ENCODE measurements around the gene RNF11. TPM values are rescaled to one million over a fixed set of nuclear protein-coding genes. Genes with fewer than 3 reads are reported as not detected.
"Not testable (repeated sequence)": the region's sequence is repeated elsewhere in the genome, so short reads cannot be mapped to it uniquely, and the experiment has no call there.

The RNF11 gene
- total RNA-seq, 1 donor from 2014 or later = 53.8 TPM

DNA sequence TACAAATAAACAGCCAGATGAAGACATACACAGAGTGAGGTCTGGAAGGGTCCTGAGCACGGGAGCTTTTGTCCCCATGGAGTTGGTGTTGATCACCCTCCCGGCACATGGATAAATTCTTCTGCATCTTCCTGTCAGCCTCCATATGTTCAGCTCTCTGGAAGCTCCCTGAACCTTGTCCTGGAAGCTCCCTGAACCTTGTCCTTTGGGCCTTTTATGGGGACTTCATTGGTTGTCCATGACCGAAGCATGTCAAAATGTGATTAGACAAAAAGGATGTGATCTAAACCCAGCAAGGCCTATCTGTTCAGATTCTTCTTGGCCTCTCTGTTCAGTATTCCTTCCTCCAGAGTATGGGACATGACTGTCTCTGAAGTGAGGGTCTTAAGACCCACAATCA, 25.4 kb upstream of the RNF11 start:
- no peaks in the 10 kb centered on the region for H3K9me3 ChIP-seq (ENCODE audit: control insufficient read depth in 3 of 3, low read length in 3 of 3)
- no peaks in the 10 kb centered on the region for H3K27me3 ChIP-seq (ENCODE audit: control insufficient read depth in 3 of 3, insufficient read depth in 3 of 3, low read length in 3 of 3)
- no peaks in the 10 kb centered on the region for H3K36me3 ChIP-seq (ENCODE audit: control insufficient read depth in 3 of 3, insufficient read depth in 3 of 3, low read length in 3 of 3)
- H3K27ac ChIP-seq (ENCODE audit: low read depth, low read length) = no peak overlapping the region
- no peaks in the 10 kb centered on the region for H3K4me1 ChIP-seq (ENCODE audit: control insufficient read depth in 3 of 3, insufficient read depth in 3 of 3, low read length in 3 of 3)
- H3K4me3 ChIP-seq (ENCODE audit: low read length in 3 of 3) = no peak overlapping the region
- no peak overlapping the region for H3K9ac ChIP-seq (ENCODE audit: low read depth in 1 of 3, low read length in 3 of 3)

GRCh38 chr1:51214615-51215131, 21.4 kb upstream of the RNF11 start:
- H3K9me3 ChIP-seq (ENCODE audit: control insufficient read depth in 3 of 3, low read length in 3 of 3) = no peaks in the 10 kb centered on the region
- H3K27me3 ChIP-seq (ENCODE audit: control insufficient read depth in 3 of 3, insufficient read depth in 3 of 3, low read length in 3 of 3) = no peaks in the 10 kb centered on the region
- no peak overlapping the region for H3K4me3 ChIP-seq (ENCODE audit: low read length in 3 of 3)
- H3K4me1 ChIP-seq (ENCODE audit: control insufficient read depth in 3 of 3, insufficient read depth in 3 of 3, low read length in 3 of 3) = no peaks in the 10 kb centered on the region
- no peaks in the 10 kb centered on the region for H3K36me3 ChIP-seq (ENCODE audit: control insufficient read depth in 3 of 3, insufficient read depth in 3 of 3, low read length in 3 of 3)
- no peak overlapping the region for H3K9ac ChIP-seq (ENCODE audit: low read depth in 1 of 3, low read length in 3 of 3)
- H3K27ac ChIP-seq (ENCODE audit: low read depth, low read length) = no peak overlapping the region

DNA sequence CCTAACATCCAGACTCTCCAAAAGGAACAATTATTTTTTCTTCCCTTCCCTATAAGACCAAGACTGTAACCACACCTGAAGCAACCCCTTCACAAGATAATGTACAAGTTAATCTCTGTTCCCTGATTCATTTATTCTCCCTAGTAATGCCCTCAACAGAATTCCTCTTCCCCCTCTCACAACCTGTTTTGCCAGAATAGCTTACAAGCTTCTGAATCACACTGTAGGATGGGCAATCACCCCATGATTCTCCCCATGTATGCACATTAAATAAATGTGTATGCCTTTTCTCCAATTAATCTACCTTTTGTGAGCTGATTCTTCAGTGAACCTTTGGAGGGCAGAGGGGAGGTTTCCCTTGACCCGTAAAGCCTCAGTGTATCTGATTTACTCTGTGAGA, 20.9 kb upstream of the RNF11 start:
- Histone ChIP-seq H3K4me1 (ENCODE audit: control insufficient read depth in 3 of 3, insufficient read depth in 3 of 3, low read length in 3 of 3) (no peaks in the 10 kb centered on the region), H3K9me3 (ENCODE audit: control insufficient read depth in 3 of 3, low read length in 3 of 3) (no peaks in the 10 kb centered on the region), H3K9ac (ENCODE audit: low read depth in 1 of 3, low read length in 3 of 3) (no peak overlapping the region), H3K27ac (ENCODE audit: low read depth, low read length) (no peak overlapping the region), H3K36me3 (ENCODE audit: control insufficient read depth in 3 of 3, insufficient read depth in 3 of 3, low read length in 3 of 3) (no peaks in the 10 kb centered on the region), H3K4me3 (ENCODE audit: low read length in 3 of 3) (no peak overlapping the region), H3K27me3 (ENCODE audit: control insufficient read depth in 3 of 3, insufficient read depth in 3 of 3, low read length in 3 of 3) (no peaks in the 10 kb centered on the region)

GRCh38 chr1:51216631-51217030, 19.4 kb upstream of the RNF11 start:
- Histone ChIP-seq H3K36me3 (ENCODE audit: control insufficient read depth in 3 of 3, insufficient read depth in 3 of 3, low read length in 3 of 3) (no peaks in the 10 kb centered on the region), H3K9me3 (ENCODE audit: control insufficient read depth in 3 of 3, low read length in 3 of 3) (no peaks in the 10 kb centered on the region), H3K4me1 (ENCODE audit: control insufficient read depth in 3 of 3, insufficient read depth in 3 of 3, low read length in 3 of 3) (no peaks in the 10 kb centered on the region), H3K27me3 (ENCODE audit: control insufficient read depth in 3 of 3, insufficient read depth in 3 of 3, low read length in 3 of 3) (no peaks in the 10 kb centered on the region), H3K9ac (ENCODE audit: low read depth in 1 of 3, low read length in 3 of 3) (no peak overlapping the region), H3K4me3 (ENCODE audit: low read length in 3 of 3) (no peak overlapping the region), H3K27ac (ENCODE audit: low read depth, low read length) (no peak overlapping the region)

DNA sequence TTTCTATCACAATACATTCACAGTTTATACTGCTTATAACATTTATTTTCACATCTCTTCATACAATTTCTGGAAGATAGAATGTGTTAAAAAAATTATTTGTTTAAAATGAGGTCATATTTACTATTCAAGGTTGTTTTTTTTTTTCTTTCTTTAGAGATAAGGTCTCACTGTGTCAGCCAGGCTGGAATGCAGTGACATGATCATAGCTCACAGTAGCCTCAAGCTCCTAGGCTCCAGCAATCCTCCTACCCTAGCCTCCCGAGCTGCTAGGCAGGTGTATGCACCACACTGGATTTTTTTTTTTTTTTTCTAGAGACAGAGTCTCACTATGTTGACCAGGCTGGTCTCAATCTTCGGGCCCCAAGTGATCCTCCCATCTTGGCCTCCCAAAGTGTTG, 19.0 kb upstream of the RNF11 start:
- Histone ChIP-seq H3K4me3 (ENCODE audit: low read length in 3 of 3) (no peak overlapping the region), H3K27me3 (ENCODE audit: control insufficient read depth in 3 of 3, insufficient read depth in 3 of 3, low read length in 3 of 3) (no peaks in the 10 kb centered on the region), H3K4me1 (ENCODE audit: control insufficient read depth in 3 of 3, insufficient read depth in 3 of 3, low read length in 3 of 3) (no peaks in the 10 kb centered on the region), H3K27ac (ENCODE audit: low read depth, low read length) (no peak overlapping the region), H3K36me3 (ENCODE audit: control insufficient read depth in 3 of 3, insufficient read depth in 3 of 3, low read length in 3 of 3) (no peaks in the 10 kb centered on the region), H3K9me3 (ENCODE audit: control insufficient read depth in 3 of 3, low read length in 3 of 3) (no peaks in the 10 kb centered on the region), H3K9ac (ENCODE audit: low read depth in 1 of 3, low read length in 3 of 3) (no peak overlapping the region)

GRCh38 chr1:51218570-51218969, 17.5 kb upstream of the RNF11 start:
- Histone ChIP-seq H3K27ac (ENCODE audit: low read depth, low read length) (no peak overlapping the region), H3K9ac (ENCODE audit: low read depth in 1 of 3, low read length in 3 of 3) (no peak overlapping the region), H3K9me3 (ENCODE audit: control insufficient read depth in 3 of 3, low read length in 3 of 3) (no peaks in the 10 kb centered on the region), H3K27me3 (ENCODE audit: control insufficient read depth in 3 of 3, insufficient read depth in 3 of 3, low read length in 3 of 3) (no peaks in the 10 kb centered on the region), H3K4me1 (ENCODE audit: control insufficient read depth in 3 of 3, insufficient read depth in 3 of 3, low read length in 3 of 3) (no peaks in the 10 kb centered on the region), H3K36me3 (ENCODE audit: control insufficient read depth in 3 of 3, insufficient read depth in 3 of 3, low read length in 3 of 3) (no peaks in the 10 kb centered on the region), H3K4me3 (ENCODE audit: low read length in 3 of 3) (no peak overlapping the region)

- no peaks in the 10 kb centered on the region for H3K27me3 ChIP-seq (ENCODE audit: control insufficient read depth in 3 of 3, insufficient read depth in 3 of 3, low read length in 3 of 3)
- H3K4me3 ChIP-seq (ENCODE audit: low read length in 3 of 3) = no peak overlapping the region
- H3K27ac ChIP-seq (ENCODE audit: low read depth, low read length) = no peak overlapping the region
- no peak overlapping the region for H3K9ac ChIP-seq (ENCODE audit: low read depth in 1 of 3, low read length in 3 of 3)
- no peaks in the 10 kb centered on the region for H3K4me1 ChIP-seq (ENCODE audit: control insufficient read depth in 3 of 3, insufficient read depth in 3 of 3, low read length in 3 of 3)
- H3K36me3 ChIP-seq (ENCODE audit: control insufficient read depth in 3 of 3, insufficient read depth in 3 of 3, low read length in 3 of 3) = no peaks in the 10 kb centered on the region
- no peaks in the 10 kb centered on the region for H3K9me3 ChIP-seq (ENCODE audit: control insufficient read depth in 3 of 3, low read length in 3 of 3)
Measured at GRCh38 chr1:51219022-51219421, 17.1 kb upstream of the RNF11 start.

DNA sequence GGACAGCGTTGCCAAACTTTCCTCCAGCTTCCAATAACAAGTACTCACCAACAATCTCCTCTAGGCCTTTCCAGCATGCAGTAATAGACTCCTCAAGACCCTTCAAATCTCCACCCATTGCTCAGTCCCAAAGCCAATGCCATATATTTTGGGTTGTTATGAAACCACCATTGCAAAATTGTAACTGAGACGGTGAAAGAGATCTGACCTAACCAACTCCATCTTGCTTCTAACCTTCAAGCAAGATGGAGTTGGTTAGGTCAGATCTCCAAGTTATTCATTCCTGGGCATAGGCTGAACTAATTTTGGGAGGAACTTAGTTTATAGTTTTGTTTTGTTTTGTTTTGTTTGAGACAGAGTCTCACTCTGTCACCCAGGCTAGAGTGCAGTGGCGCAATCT, 14.5 kb upstream of the RNF11 start:
- not testable (repeated sequence) for H3K27ac ChIP-seq (ENCODE audit: low read depth, low read length); H3K9me3 ChIP-seq (ENCODE audit: control insufficient read depth in 3 of 3, low read length in 3 of 3); H3K4me3 ChIP-seq (ENCODE audit: low read length in 3 of 3); H3K36me3 ChIP-seq (ENCODE audit: control insufficient read depth in 3 of 3, insufficient read depth in 3 of 3, low read length in 3 of 3); H3K27me3 ChIP-seq (ENCODE audit: control insufficient read depth in 3 of 3, insufficient read depth in 3 of 3, low read length in 3 of 3); H3K4me1 ChIP-seq (ENCODE audit: control insufficient read depth in 3 of 3, insufficient read depth in 3 of 3, low read length in 3 of 3); H3K9ac ChIP-seq (ENCODE audit: low read depth in 1 of 3, low read length in 3 of 3)

DNA sequence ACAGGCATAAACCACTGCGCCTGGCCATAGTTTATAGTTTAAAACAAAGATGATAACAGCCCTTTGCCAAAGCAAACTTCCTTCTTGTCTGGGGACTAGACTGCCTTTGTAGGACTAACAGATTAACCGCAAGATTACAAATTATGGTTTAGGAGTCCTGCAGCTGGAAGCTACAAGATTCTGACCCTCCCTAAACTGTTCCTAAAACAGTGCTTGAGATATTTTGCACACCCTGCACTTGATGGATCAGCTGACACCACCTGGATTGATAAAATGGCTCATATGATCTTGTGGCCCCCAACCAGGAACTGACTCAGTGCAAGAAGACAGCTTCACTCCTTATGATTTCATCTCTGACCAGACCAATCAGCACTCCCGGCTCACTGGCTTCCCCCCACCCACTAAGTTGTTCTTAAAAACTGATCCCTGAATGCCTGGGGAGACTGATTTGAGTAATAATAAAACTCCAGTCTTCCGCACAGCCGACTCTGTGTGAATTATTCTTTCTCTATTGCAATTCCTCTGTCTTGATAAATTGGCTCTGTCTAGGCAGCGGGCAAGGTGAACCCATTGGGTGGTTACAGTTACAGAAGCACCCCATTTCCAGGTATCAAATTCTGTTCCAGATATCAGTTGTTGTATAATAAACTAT, 13.8 kb upstream of the RNF11 start:
- no peaks in the 10 kb centered on the region for H3K9me3 ChIP-seq (ENCODE audit: control insufficient read depth in 3 of 3, low read length in 3 of 3)
- no peak overlapping the region for H3K27ac ChIP-seq (ENCODE audit: low read depth, low read length)
- H3K9ac ChIP-seq (ENCODE audit: low read depth in 1 of 3, low read length in 3 of 3) = no peak overlapping the region
- H3K36me3 ChIP-seq (ENCODE audit: control insufficient read depth in 3 of 3, insufficient read depth in 3 of 3, low read length in 3 of 3) = no peaks in the 10 kb centered on the region
- H3K4me1 ChIP-seq (ENCODE audit: control insufficient read depth in 3 of 3, insufficient read depth in 3 of 3, low read length in 3 of 3) = no peaks in the 10 kb centered on the region
- no peaks in the 10 kb centered on the region for H3K27me3 ChIP-seq (ENCODE audit: control insufficient read depth in 3 of 3, insufficient read depth in 3 of 3, low read length in 3 of 3)
- no peak overlapping the region for H3K4me3 ChIP-seq (ENCODE audit: low read length in 3 of 3)

DNA sequence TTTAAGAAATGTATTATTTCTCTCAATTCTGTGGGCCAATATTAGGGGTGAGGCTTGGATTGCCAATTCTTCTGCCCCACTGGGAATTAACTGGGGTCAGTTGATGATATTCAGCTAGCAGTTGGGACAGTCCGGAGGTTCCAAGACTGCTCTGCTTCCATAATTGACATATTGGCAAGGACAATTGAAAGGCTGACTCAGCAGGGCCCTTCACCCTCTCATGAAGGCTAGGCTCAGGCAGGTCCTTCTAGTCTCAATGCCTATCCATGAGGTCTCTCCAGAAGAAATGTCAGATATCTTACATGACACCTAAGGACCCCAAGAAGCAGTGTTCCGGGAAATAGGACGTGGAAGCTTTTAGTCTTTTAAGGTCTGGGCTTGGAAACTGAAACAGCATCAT, 13.3 kb upstream of the RNF11 start:
- Histone ChIP-seq H3K4me3 (ENCODE audit: low read length in 3 of 3) (no peak overlapping the region), H3K27me3 (ENCODE audit: control insufficient read depth in 3 of 3, insufficient read depth in 3 of 3, low read length in 3 of 3) (no peaks in the 10 kb centered on the region), H3K36me3 (ENCODE audit: control insufficient read depth in 3 of 3, insufficient read depth in 3 of 3, low read length in 3 of 3) (no peaks in the 10 kb centered on the region), H3K9me3 (ENCODE audit: control insufficient read depth in 3 of 3, low read length in 3 of 3) (no peaks in the 10 kb centered on the region), H3K4me1 (ENCODE audit: control insufficient read depth in 3 of 3, insufficient read depth in 3 of 3, low read length in 3 of 3) (no peaks in the 10 kb centered on the region), H3K27ac (ENCODE audit: low read depth, low read length) (no peak overlapping the region), H3K9ac (ENCODE audit: low read depth in 1 of 3, low read length in 3 of 3) (no peak overlapping the region)
